ENCODE data around the gene MAPK11.

MAPK11 gene

GRCh38 chr22:50225200-50225969 lies 44.8 kb downstream of the MAPK11 start:
- H4K8ac ChIP-seq (ENCODE audit: low read depth, low read length), result no peak overlapping the region
- no peak overlapping the region for H2BK5ac ChIP-seq (ENCODE audit: low read length)
- H3K27me3 ChIP-seq (ENCODE audit: insufficient read depth, low read length, poor library complexity), result no peaks in the 10 kb centered on the region
- no peak overlapping the region for H3K4me2 ChIP-seq (ENCODE audit: low read length)
- no peaks in the 10 kb centered on the region for H3K79me2 ChIP-seq (ENCODE audit: control insufficient read depth, insufficient read depth, low read length)
- H4K5ac ChIP-seq (ENCODE audit: low read length), result no peak overlapping the region
- no peak overlapping the region for H2AK5ac ChIP-seq (ENCODE audit: low read length)
- H3K27ac ChIP-seq (ENCODE audit: low read depth, low read length), result no peak overlapping the region
- H3K4me3 ChIP-seq (ENCODE audit: low read length), result no peak overlapping the region
- H2BK15ac ChIP-seq (replicated peaks; ENCODE audit: low read depth), result no peak overlapping the region
- WGBS (ENCODE audit: extremely low coverage, insufficient coverage, low lambda C conversion rate), result no CpG with 5 or more reads among the region's 24 CpGs
- no peak overlapping the region for H3K18ac ChIP-seq (ENCODE audit: low read length)
- no peak overlapping the region for H3K4ac ChIP-seq (ENCODE audit: low read depth, low read length)
- H3K36me3 ChIP-seq (ENCODE audit: control insufficient read depth, insufficient read depth, low read length), result no peaks in the 10 kb centered on the region
- no peak overlapping the region for H3K9ac ChIP-seq (ENCODE audit: low read length)
- no peak overlapping the region for H2BK120ac ChIP-seq (ENCODE audit: low read depth, low read length)
- no peak for DNase-seq
- no peaks in the 10 kb centered on the region for H3K4me1 ChIP-seq (ENCODE audit: control insufficient read depth, low read depth, low read length)
- H3K56ac ChIP-seq (ENCODE audit: low read length), result no peak overlapping the region
- H3K23ac ChIP-seq (ENCODE audit: low read length), result no peak overlapping the region
- H3K79me1 ChIP-seq (ENCODE audit: low read length), result no peaks in the 10 kb centered on the region

- H3K23ac ChIP-seq (ENCODE audit: low read length), result no peak overlapping the region
- no peak overlapping the region for H3K18ac ChIP-seq (ENCODE audit: low read length)
- no peaks in the 10 kb centered on the region for H3K79me2 ChIP-seq (ENCODE audit: control insufficient read depth, insufficient read depth, low read length)
- H2BK15ac ChIP-seq (replicated peaks; ENCODE audit: low read depth), result no peak overlapping the region
- H2BK5ac ChIP-seq (ENCODE audit: low read length), result no peak overlapping the region
- no peak overlapping the region for H3K27ac ChIP-seq (ENCODE audit: low read depth, low read length)
- H3K36me3 ChIP-seq (ENCODE audit: control insufficient read depth, insufficient read depth, low read length), result no peaks in the 10 kb centered on the region
- H3K27me3 ChIP-seq (ENCODE audit: insufficient read depth, low read length, poor library complexity), result no peaks in the 10 kb centered on the region
- WGBS (ENCODE audit: extremely low coverage, insufficient coverage, low lambda C conversion rate), result no CpG with 5 or more reads among the region's 16 CpGs
- H3K4ac ChIP-seq (ENCODE audit: low read depth, low read length), result no peak overlapping the region
- no peak overlapping the region for H3K9ac ChIP-seq (ENCODE audit: low read length)
- H2BK120ac ChIP-seq (ENCODE audit: low read depth, low read length), result no peak overlapping the region
- H3K4me2 ChIP-seq (ENCODE audit: low read length), result no peak overlapping the region
- H4K5ac ChIP-seq (ENCODE audit: low read length), result no peak overlapping the region
- DNase-seq, result no peak
- H3K79me1 ChIP-seq (ENCODE audit: low read length), result no peaks in the 10 kb centered on the region
- no peak overlapping the region for H4K8ac ChIP-seq (ENCODE audit: low read depth, low read length)
- no peak overlapping the region for H3K4me3 ChIP-seq (ENCODE audit: low read length)
- H3K4me1 ChIP-seq (ENCODE audit: control insufficient read depth, low read depth, low read length), result no peaks in the 10 kb centered on the region
- H3K56ac ChIP-seq (ENCODE audit: low read length), result no peak overlapping the region
- H2AK5ac ChIP-seq (ENCODE audit: low read length), result no peak overlapping the region
Observed at GRCh38 chr22:50224071-50224470, 46.1 kb downstream of the MAPK11 start.

GRCh38 chr22:50222508-50222907 lies 47.7 kb downstream of the MAPK11 start:
- Histone ChIP-seq H2BK5ac (ENCODE audit: low read length) (no peak overlapping the region), H2BK15ac (replicated peaks; ENCODE audit: low read depth) (no peak overlapping the region), H3K79me2 (ENCODE audit: control insufficient read depth, insufficient read depth, low read length) (no peaks in the 10 kb centered on the region), H2AK5ac (ENCODE audit: low read length) (no peak overlapping the region), H3K23ac (ENCODE audit: low read length) (no peak overlapping the region), H3K4ac (ENCODE audit: low read depth, low read length) (no peak overlapping the region), H3K27me3 (ENCODE audit: insufficient read depth, low read length, poor library complexity) (no peaks in the 10 kb centered on the region), H4K5ac (ENCODE audit: low read length) (no peak overlapping the region), H3K56ac (ENCODE audit: low read length) (no peak overlapping the region), H3K9ac (ENCODE audit: low read length) (no peak overlapping the region), H3K4me2 (ENCODE audit: low read length) (no peak overlapping the region), H3K27ac (ENCODE audit: low read depth, low read length) (no peak overlapping the region), H3K4me3 (ENCODE audit: low read length) (no peak overlapping the region), H3K79me1 (ENCODE audit: low read length) (no peaks in the 10 kb centered on the region), H4K8ac (ENCODE audit: low read depth, low read length) (no peak overlapping the region), H2BK120ac (ENCODE audit: low read depth, low read length) (no peak overlapping the region), H3K18ac (ENCODE audit: low read length) (no peak overlapping the region), H3K4me1 (ENCODE audit: control insufficient read depth, low read depth, low read length) (no peaks in the 10 kb centered on the region), H3K36me3 (ENCODE audit: control insufficient read depth, insufficient read depth, low read length) (no peaks in the 10 kb centered on the region)
- WGBS (ENCODE audit: extremely low coverage, insufficient coverage, low lambda C conversion rate), result no CpG with 5 or more reads among the region's 8 CpGs
- no peak for DNase-seq

GRCh38 chr22:50221410-50222300 lies 48.5 kb downstream of the MAPK11 start:
- no CpG with 5 or more reads among the region's 19 CpGs for WGBS (ENCODE audit: extremely low coverage, insufficient coverage, low lambda C conversion rate)
- H3K9ac ChIP-seq (ENCODE audit: low read length), result no peak overlapping the region
- H2BK120ac ChIP-seq (ENCODE audit: low read depth, low read length), result no peak overlapping the region
- no peak for DNase-seq
- H4K5ac ChIP-seq (ENCODE audit: low read length), result no peak overlapping the region
- H3K79me1 ChIP-seq (ENCODE audit: low read length), result no peaks in the 10 kb centered on the region
- no peaks in the 10 kb centered on the region for H3K79me2 ChIP-seq (ENCODE audit: control insufficient read depth, insufficient read depth, low read length)
- no peak overlapping the region for H3K23ac ChIP-seq (ENCODE audit: low read length)
- H3K4me2 ChIP-seq (ENCODE audit: low read length), result no peak overlapping the region
- H2AK5ac ChIP-seq (ENCODE audit: low read length), result no peak overlapping the region
- H3K4ac ChIP-seq (ENCODE audit: low read depth, low read length), result no peak overlapping the region
- no peak overlapping the region for H3K56ac ChIP-seq (ENCODE audit: low read length)
- H3K18ac ChIP-seq (ENCODE audit: low read length), result no peak overlapping the region
- H2BK15ac ChIP-seq (replicated peaks; ENCODE audit: low read depth), result no peak overlapping the region
- H3K36me3 ChIP-seq (ENCODE audit: control insufficient read depth, insufficient read depth, low read length), result peaks cover 2% of the 10 kb centered on the region
- no peaks in the 10 kb centered on the region for H3K27me3 ChIP-seq (ENCODE audit: insufficient read depth, low read length, poor library complexity)
- H3K4me1 ChIP-seq (ENCODE audit: control insufficient read depth, low read depth, low read length), result no peaks in the 10 kb centered on the region
- H4K8ac ChIP-seq (ENCODE audit: low read depth, low read length), result no peak overlapping the region
- H2BK5ac ChIP-seq (ENCODE audit: low read length), result no peak overlapping the region
- no peak overlapping the region for H3K27ac ChIP-seq (ENCODE audit: low read depth, low read length)
- no peak overlapping the region for H3K4me3 ChIP-seq (ENCODE audit: low read length)

GRCh38 chr22:50220603-50221409 lies 49.4 kb downstream of the MAPK11 start:
- Histone ChIP-seq H4K5ac (ENCODE audit: low read length) (no peak overlapping the region), H3K23ac (ENCODE audit: low read length) (no peak overlapping the region), H2AK5ac (ENCODE audit: low read length) (no peak overlapping the region), H2BK15ac (replicated peaks; ENCODE audit: low read depth) (no peak overlapping the region), H2BK120ac (ENCODE audit: low read depth, low read length) (no peak overlapping the region), H3K36me3 (ENCODE audit: control insufficient read depth, insufficient read depth, low read length) (peaks cover 2% of the 10 kb centered on the region), H3K4me3 (ENCODE audit: low read length) (no peak overlapping the region), H3K4me2 (ENCODE audit: low read length) (no peak overlapping the region), H2BK5ac (ENCODE audit: low read length) (no peak overlapping the region), H4K8ac (ENCODE audit: low read depth, low read length) (no peak overlapping the region), H3K27ac (ENCODE audit: low read depth, low read length) (no peak overlapping the region), H3K27me3 (ENCODE audit: insufficient read depth, low read length, poor library complexity) (no peaks in the 10 kb centered on the region), H3K4ac (ENCODE audit: low read depth, low read length) (no peak overlapping the region), H3K18ac (ENCODE audit: low read length) (no peak overlapping the region), H3K9ac (ENCODE audit: low read length) (no peak overlapping the region), H3K79me1 (ENCODE audit: low read length) (no peaks in the 10 kb centered on the region), H3K56ac (ENCODE audit: low read length) (no peak overlapping the region), H3K4me1 (ENCODE audit: control insufficient read depth, low read depth, low read length) (no peaks in the 10 kb centered on the region), H3K79me2 (ENCODE audit: control insufficient read depth, insufficient read depth, low read length) (no peaks in the 10 kb centered on the region)
- DNase-seq, result no peak
- no CpG with 5 or more reads among the region's 45 CpGs for WGBS (ENCODE audit: extremely low coverage, insufficient coverage, low lambda C conversion rate)
